Muscle of back (tissue), 13 donors: Measurements from ENCODE around the gene PIGM. TPM values are rescaled to one million over a fixed set of nuclear protein-coding genes. Genes with fewer than 3 reads are reported as not detected.

ENCODE experiments used
- DNase-seq, 3 donors: peaks; one replicate each; pipeline versions ENCODE4 v3.0.0 to v3.0.0-alpha.2; 2013
- long read RNA-seq, 9 donors: transcript quantifications; one replicate each; lab custom pipeline, GENCODE V29; 2026
- polyA plus RNA-seq, 10 donors: library from polyadenylated mRNA; unstranded; fragments of 120-200 nt; gene quantifications; one replicate each; pipeline ENCODE4 v1.2.1, GENCODE V29; 2013; ENCODE audit not compliant: insufficient read length in 10 of 10

Gene PIGM
- polyA plus RNA-seq = 1 to 10 TPM; 3.8 to 6.6 (median 5.7) TPM
- long read RNA-seq, donor 1, full-length matches to known transcripts = 7 of 7 reads
- long read RNA-seq, donor 1, partial matches to known transcripts = 0 of 7 reads
- long read RNA-seq, donor 1, other reads (novel, unspliced or antisense) = 0 of 7 reads
- long read RNA-seq, donor 2, full-length matches to known transcripts = 7 of 7 reads
- long read RNA-seq, donor 2, partial matches to known transcripts = 0 of 7 reads
- long read RNA-seq, donor 2, other reads (novel, unspliced or antisense) = 0 of 7 reads
- long read RNA-seq, donor 3 = 0 reads
- long read RNA-seq, donor 4, full-length matches to known transcripts = 13 of 13 reads
- long read RNA-seq, donor 4, partial matches to known transcripts = 0 of 13 reads
- long read RNA-seq, donor 4, other reads (novel, unspliced or antisense) = 0 of 13 reads
- long read RNA-seq, donor 5, full-length matches to known transcripts = 22 of 22 reads
- long read RNA-seq, donor 5, partial matches to known transcripts = 0 of 22 reads
- long read RNA-seq, donor 5, other reads (novel, unspliced or antisense) = 0 of 22 reads
- long read RNA-seq, donor 6, full-length matches to known transcripts = 11 of 11 reads
- long read RNA-seq, donor 6, partial matches to known transcripts = 0 of 11 reads
- long read RNA-seq, donor 6, other reads (novel, unspliced or antisense) = 0 of 11 reads
- long read RNA-seq, donor 7, full-length matches to known transcripts = 6 of 6 reads
- long read RNA-seq, donor 7, partial matches to known transcripts = 0 of 6 reads
- long read RNA-seq, donor 7, other reads (novel, unspliced or antisense) = 0 of 6 reads
- long read RNA-seq, donor 8, full-length matches to known transcripts = 9 of 9 reads
- long read RNA-seq, donor 8, partial matches to known transcripts = 0 of 9 reads
- long read RNA-seq, donor 8, other reads (novel, unspliced or antisense) = 0 of 9 reads
- long read RNA-seq, donor 9, full-length matches to known transcripts = 4 of 4 reads
- long read RNA-seq, donor 9, partial matches to known transcripts = 0 of 4 reads
- long read RNA-seq, donor 9, other reads (novel, unspliced or antisense) = 0 of 4 reads

DNA sequence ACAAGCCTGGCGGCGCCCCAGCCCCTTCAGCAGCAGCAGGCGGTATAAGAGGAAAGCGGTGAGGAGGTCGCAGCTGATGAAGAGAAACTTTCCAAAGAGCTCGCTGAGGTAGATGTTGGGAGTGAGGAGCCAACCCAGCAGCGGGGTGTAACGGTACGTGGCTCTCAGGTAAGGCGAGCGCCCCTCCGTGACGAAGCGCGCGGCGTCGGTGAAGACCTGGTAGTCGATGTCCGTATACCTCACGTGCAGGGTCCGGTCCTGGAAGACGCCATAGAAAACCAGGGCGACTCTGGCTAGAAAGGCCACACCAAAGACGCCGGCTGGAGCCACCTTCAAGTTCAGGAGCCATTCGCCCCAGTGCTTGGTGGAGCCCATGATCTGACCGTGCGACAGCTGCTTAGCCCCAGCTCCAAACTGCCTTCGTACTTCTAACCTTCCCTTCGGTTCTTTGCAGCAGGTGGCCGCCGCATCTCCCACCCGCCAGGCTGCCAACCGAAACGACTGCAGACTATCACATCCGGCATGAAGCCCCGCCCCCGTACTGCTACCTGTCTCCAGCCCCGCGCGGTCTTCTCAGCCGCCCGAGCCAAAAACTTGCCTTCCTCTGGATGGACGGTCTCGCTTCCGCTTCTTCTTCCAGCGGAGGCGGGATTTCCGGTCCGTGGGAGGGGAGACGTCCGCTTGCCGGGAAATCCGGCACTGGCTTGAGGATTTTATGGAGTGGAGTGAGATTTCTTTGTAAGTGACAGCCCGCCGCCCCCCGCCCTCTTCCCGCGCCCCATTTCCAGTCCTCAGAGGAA lies at the start of gene PIGM:
Gene PIGM, minus strand, starts transcription at position 626 of the 800 bp plus-strand sequence. Its CDS starts 251 bp downstream, at position 375.
- peak; percentile 93 to 97 (median 94) for DNase-seq

DNA sequence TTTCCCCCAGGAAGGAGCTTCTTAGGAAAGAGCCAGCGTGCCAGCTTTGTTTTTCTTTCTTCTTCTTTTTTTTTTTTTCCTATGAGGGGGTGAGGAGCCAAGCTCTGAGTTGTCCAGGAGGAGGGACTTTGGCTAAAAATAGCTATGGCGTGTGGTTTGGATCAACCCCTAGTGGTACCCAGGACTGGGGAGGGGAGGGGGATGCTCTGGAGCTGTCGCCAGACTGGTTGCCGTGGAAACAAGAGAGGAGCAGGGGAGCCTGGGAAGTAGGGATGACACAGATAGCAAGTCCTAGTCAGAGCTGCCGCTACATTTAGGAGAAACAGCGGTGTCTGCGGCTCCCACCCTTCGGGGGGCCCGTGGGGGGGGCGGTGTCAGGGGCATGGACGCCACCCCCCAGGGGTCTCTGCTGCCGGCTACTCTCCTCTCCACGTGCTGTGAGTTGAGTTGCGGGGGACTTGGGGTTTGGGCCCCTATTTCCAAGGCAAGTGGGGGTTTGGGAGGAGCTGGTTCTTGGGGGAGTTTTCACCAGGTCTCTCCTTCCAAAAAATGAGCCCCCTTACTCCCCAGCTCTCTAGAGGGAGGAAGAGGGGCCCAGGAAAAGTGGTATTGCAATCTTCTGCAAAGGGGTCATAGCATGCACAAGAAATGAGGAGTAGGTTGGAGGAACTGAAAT lies 49.6 kb upstream of the PIGM start, which contains the start of gene KCNJ9:
Gene KCNJ9, plus strand, starts transcription at position 278 of the 676 bp plus-strand sequence. CDS start 2,493 bp downstream, outside the sequence.
- no peak for DNase-seq

DNA sequence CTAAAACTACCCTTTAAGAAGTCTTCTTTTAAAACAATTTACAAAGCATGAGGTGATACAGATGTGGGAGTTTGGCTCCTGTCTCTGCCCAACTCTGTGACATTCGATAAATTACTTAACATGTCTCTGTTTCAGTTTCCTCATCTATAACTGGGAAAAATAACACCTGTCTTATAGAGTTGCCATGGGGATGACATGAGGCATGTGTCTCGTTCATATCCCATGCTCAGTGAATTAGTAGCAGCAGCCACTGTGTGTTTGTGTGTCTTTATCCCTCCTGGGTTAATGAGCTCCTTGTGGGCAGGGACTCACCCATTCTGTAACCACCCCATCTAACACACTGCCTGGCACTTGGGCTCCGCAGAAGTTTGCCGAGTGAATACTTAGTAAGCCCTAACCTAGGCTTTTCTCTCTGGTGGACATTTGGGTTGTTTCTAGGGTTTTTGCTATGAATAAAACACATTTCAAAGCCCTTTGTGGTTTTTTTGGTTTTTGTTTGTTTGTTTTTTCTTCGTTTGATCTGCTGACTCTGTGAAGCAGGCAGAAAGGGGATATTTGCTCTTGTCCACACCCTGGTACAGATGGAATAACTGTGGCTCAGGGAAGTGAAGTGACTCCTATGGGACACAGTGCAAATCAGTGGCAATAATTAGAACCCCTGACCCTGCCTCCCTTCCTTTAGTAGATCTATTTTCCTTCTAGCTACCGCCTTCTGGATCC lies 48.8 kb upstream of the PIGM start:
- DNase-seq = no peak

DNA sequence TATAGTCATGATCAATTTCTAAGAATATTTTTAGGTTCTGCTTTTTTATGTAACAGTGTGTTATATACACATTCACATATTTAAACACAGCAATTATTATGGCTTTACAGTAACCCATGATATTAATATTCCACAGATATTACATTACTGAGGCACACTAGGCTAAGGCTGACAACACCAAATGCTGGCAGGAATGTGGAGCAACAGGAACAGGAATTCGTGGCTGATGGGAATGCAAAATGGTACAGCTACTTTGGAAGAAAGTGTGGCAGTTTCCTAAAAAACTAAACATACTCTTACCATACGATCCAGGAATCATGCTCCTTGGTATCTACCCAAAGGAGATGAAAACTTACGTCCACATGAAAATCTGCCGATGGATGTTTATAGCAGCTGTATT lies 47.7 kb upstream of the PIGM start:
- no peak for DNase-seq

DNA sequence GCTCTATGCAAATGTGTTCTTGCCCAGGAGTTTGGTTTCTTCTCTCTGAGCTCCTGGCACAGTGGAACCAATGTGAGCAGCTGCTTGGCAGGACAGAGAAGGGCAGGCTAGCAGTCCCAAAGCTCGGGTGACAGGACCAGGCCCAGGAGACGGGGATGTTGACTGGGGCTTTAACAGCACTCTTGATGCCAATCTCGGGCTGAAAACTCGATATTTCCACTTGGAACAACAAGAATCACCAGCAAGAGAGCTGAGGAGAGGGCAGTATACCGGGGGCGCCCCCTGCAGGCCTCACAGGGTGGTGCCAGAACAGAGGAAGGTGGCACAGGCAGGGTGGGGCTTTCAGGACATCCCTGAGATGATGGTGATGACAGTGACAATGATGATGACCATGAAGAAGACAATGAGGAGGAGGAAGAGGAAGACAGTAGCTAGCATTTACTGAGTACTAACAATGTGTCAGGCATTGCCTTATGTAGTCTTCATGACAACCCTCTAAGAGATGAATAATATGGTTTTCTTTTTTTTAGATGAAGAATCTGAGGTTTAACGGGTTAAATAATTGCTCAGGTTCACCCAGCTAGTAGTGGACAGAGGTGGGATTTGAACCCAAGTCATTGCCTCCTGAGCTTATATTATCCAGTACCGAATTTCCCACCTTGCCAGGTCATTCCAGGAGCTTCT lies 46.9 kb upstream of the PIGM start:
- peak in 1 of 3 donors; percentile 55 for DNase-seq

GRCh38 chr1:160077486-160077885 lies 45.7 kb upstream of the PIGM start:
- no peak for DNase-seq

DNA sequence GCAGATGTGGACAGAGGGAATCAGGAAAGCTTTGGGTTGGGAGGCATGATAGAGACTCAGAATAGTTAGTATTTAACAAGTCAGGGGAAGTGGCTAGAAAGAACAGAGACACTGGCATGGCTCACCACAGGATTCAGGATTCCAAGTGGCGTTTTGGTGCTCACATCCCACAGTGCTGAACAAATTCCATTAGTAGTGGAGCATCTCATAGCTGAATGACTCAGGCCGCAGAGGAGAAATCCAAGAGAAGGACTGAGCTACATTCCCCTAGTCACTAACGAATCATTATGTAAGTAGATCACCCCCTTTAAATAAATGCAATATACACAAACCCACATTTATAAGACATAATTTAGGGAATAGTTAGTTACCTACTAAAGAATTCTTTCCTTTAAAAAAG lies 44.5 kb upstream of the PIGM start:
- DNase-seq = no peak

DNA sequence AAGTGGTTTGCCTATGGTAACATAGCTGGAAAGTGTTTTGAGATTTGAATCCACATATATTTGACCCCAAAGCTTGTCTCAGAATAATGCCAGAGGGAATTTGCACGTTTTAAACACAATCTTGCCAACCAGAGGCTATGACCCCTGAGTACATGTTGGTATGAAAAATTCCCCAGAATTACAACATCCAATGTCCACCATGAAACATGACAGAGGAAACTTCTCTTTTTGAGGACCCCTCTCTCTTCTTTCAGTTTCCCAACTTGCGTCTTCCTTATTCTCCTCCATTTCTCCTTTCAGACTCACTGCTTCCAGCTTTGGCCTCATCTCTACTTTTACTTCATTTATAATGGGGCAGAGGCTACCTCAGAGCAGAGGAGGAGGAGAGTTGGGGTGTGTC lies 44.0 kb upstream of the PIGM start:
- DNase-seq = no peak

DNA sequence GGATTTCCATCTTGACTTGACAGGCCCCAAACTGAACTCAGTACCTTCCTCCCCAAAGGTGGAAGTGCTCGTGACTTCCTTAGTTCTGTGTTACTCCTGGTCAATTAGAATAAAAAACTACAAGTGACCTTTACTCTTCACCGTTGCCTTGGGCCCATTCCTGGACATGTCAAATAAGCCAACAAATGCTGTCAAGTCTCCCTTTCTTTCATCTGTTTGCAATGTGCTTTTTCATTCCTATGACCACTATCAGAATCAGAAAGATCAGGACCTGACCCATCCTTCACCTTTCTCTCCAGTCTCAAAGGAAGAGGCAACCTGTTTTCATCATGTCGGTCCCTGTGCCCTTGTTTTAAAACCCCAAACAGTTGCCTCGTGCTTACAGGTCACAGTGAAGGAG lies 43.1 kb upstream of the PIGM start:
- no peak for DNase-seq

DNA sequence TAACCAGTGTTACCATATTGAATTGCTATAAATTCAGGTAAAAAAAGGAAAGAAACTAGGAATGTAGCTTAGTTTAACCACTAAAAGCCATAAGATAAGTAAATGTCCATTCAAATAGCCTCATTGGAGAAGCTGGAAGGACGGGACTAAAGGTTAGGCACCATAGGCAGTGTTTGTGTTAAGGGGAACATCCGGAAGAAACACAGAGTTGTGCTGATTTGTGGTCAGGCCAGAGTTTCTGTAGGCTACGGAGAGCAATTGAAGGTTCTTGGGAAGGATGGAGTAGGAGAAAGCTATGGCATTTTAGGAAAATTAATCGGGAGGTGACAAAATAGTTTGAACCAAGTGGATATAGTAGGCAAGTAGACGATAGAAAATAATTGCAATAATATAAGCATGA lies 39.5 kb upstream of the PIGM start:
- no peak for DNase-seq

DNA sequence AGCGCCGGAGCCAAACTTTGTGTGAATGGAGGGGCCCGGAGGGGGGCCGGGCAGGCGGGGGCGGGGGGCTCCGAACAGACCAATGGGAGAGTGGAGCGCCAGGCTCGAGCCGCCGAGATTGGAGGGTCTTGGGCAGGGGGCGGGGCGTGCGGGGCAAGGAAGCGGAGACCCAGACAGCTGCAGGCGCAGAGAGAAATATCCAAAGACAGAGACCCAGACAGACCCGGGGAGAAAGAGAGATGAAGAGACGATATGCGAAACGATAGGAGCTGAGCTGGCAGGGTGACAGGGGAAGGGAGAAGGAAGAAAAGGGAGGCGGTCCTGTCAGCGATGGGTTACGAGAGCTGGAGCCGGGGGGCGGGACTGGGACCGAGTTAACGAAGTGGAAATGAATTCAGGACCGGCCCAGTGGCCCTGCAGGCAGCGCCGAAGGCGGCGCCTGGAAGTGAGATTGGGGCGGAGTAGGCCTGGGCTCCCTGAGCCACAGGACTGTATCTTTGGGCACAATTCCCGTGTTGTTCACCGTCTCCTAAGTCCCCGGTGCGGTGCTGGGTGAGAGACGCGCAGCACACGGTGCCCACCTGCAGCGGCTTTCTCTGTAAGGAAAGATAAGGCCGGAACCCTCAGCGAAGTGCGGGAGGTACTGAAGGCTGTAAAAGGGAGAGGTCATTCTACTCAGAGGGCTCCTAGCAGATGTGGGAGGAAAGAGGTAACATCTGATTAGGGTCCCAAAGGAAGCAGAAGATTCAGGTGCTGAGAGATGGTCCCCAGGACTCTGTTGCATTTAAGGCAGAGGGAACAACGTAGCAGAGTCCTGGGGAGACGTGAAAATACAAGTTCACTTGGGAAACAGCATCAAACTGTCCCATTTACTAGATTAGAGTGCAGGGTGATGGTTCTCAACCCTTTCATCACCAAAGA lies 38.7 kb upstream of the PIGM start:
- DNase-seq = peak; percentile 54 to 92 (median 81)

GRCh38 chr1:160069460-160070231 lies 37.9 kb upstream of the PIGM start, which contains the start of gene KCNJ10:
KCNJ10 (minus strand) TSS chr1:160070160; CDS start chr1:160042532, 27,628 bp downstream.
- DNase-seq = no peak

DNA sequence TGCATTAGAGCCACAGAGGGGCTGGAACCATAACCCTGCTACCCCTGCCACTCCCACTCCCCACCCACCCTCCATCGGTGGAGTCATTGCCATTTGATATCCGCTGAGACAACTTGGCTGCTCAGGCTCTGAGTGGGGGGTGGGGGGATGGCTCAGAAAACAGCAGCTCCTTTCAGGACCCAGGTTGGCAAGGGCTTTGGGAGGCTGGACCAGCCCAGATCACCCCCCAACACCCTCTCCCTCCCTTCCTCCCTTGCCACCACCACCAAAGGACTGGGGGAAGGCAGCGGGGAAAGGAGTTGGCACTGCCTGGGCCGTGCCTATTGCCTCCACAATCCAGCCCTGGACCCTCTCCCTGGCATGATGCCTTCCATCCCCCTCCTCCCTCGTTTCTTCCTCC lies 36.4 kb upstream of the PIGM start:
- no peak for DNase-seq

DNA sequence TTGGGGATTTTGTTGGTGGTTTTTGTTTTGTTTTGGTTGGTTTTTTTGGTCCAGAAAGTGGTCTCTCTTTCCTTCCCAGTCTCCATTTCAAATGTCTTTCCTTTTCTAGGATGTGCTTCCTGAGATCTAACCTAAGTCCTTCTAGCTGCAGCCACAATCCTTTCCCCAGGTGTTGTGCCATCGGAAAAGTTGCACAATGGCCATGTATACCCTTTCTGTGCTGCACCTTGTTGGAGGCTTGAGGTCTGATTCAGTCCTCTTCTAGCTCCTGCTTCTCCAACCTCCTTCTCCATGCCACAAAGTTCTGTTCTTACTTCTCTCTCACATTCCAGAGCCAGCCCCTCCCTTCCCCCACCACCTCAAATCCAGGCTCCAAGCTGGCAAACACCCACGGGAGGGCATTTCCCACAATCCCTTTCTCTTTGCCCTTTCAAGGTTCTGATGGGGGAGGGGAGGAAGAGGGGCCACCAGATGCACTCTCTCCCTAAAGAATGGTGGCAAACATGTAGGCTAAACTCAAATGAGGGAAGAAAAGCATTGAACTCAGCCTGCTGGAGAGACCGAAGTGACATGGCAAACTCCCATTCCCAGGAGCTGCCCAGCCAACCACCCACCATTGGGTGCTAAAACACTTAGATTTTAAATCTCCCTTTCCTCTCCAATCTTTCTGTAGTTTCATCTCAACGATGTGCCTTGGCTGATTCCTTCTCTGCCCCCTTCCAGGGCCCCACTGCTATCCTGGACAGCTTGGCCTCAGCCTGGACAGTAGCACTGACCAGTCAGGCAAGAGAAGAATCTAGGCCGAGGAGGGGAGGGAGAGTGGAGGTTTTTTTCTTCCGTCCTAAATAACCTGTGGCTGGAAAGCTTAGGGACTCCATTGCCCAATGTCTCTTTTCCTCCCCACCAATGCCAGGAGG lies 35.3 kb upstream of the PIGM start:
- peak in 2 of 3 donors; percentile 15 to 58 for DNase-seq

DNA sequence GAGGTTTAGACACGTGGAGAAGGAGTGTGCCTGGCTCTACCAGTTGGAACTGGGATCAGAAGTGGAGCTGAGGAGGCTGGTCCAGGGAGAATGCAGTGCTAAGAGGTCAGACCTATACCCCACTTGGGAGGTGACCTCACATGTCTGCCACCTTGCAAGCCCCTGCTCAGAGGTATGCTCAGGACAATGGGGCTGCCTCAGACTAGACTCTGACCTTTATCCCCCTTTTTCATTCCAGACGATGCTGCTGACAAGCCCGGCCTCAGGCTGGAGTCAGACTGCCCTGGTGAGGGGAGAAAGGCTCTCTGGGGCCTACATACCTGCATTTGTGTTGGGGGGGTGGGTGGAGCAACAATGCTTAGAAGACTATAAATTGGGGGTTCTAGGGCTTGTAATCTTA lies 33.0 kb upstream of the PIGM start:
- no peak for DNase-seq

- DNase-seq = no peak
These were observed 32.4 kb upstream of the PIGM start for GRCh38 chr1:160064164-160064563.
